Right cardiac atrium (tissue), 5 donors: ENCODE measurements around the gene VPS45. TPM values are rescaled to one million over a fixed set of nuclear protein-coding genes. Genes with fewer than 3 reads are reported as not detected.

Experiments
- ATAC-seq, 2 donors: fragments of 200-7000 bp; cut with Tn5 transposase; one replicate each; pipeline versions ENCODE4 v1.8.0 to v1.9.1; 2020; ENCODE audit warnings: moderate library complexity in 2 of 2, mild to moderate bottlenecking in 1 of 2
- DNase-seq, 3 donors: peaks; one replicate each; pipeline ENCODE4 v3.0.0-alpha.2; 2020
- H3K27ac ChIP-seq: one replicate; pipeline ENCODE4 v1.5.1; 2013; ENCODE audit warnings: mild to moderate bottlenecking, low read length, control low read depth, moderate library complexity
- H3K27me3 ChIP-seq: one replicate; pipeline ENCODE4 v1.6.1; 2013; ENCODE audit not compliant: control insufficient read depth, insufficient read depth
- H3K4me1 ChIP-seq: one replicate; pipeline ENCODE4 v1.6.1; 2013; ENCODE audit warnings: low read length; ENCODE audit not compliant: control insufficient read depth, insufficient read depth
- H3K4me3 ChIP-seq: one replicate; pipeline ENCODE4 v1.5.1; 2013; ENCODE audit warnings: low read length, control low read depth
- H3K9me3 ChIP-seq: one replicate; pipeline ENCODE4 v1.6.1; 2013; ENCODE audit warnings: low read length; ENCODE audit not compliant: control insufficient read depth
- WGBS: extraction: QIAGEN DNeasy Blood & Tissue Kit; methylation state at CpG from one replicate; pipeline ENCODE4 v1.1.7; 2013; 5-methylcytosine and 5-hydroxymethylcytosine counted together
- intact Hi-C, 4 donors: fragments of 100-400 bp; cut with DNase I; formaldehyde crosslinking; loops; one replicate each; pipeline versions ENCODE4 v1.11.0 to v1.14.0; 2022 to 2023
- polyA plus RNA-seq: library from polyadenylated mRNA; stranded (reverse); fragments of 200-250 nt; gene quantifications from one replicate; pipeline ENCODE4 v1.2.3, GENCODE V29; 2013
- total RNA-seq, 4 donors: library from RNA; stranded (reverse); fragmentation: NEBNext Ultra II Directional; extraction: Animal tissue kit (Norgen Biotek cat#: 25700); gene quantifications; one replicate each; pipeline ENCODE4 v1.2.1, GENCODE V29; 2021
- donor health status: healthy with polysubstance abuse.
- donor health status: DM: no; HTN: yes; CAD: no.
- donor health status: DM: no; HTN: no; CAD: no.
- donor health status: DM: no; HTN: yes; CAD: no; lungs with severe emphysema.
- donor health status: DM: yes; HTN: yes; CAD: no.

The VPS45 gene
- total and polyA plus RNA-seq, 5 donors: 40.0 to 54.3 (median 47.3) TPM

- intact Hi-C loops: no loop called here
- no peaks in the 10 kb centered on the region for H3K9me3 ChIP-seq
- no peak for DNase-seq
- ATAC-seq: no peak
- WGBS: 38% methylated on average over 8 of the region's 8 CpGs
- no peaks in the 10 kb centered on the region for H3K27me3 ChIP-seq
- H3K4me1 ChIP-seq: peaks cover 10% of the 10 kb centered on the region
- peak overlapping the region; percentile 73 for H3K27ac ChIP-seq
- peak overlapping the region; percentile 97 for H3K4me3 ChIP-seq
Measured at GRCh38 chr1:150148837-150149270, 81.3 kb downstream of the VPS45 start.

GRCh38 chr1:150149271-150150132, 81.9 kb downstream of the VPS45 start, which contains the start of gene PLEKHO1:
Gene PLEKHO1 (plus strand): TSS chr1:150149916. CDS start chr1:150150258, 342 bp downstream.
- no peaks in the 10 kb centered on the region for H3K27me3 ChIP-seq
- H3K9me3 ChIP-seq: no peaks in the 10 kb centered on the region
- under 1% methylated on average over 88 of the region's 89 CpGs for WGBS
- DNase-seq (peak; percentile 88 to 95 (median 94)), ATAC-seq (peak; percentile 81 to 84)
- intact Hi-C loops: loop anchor here in 1 of 4 donors (10.0 kb wide), 1 partner anchor 55 kb away; no protein-coding TSS in a partner anchor
- peaks cover 12% of the 10 kb centered on the region for H3K4me1 ChIP-seq
- peak within 1 kb of the TSS; percentile 97 for H3K4me3 ChIP-seq
- H3K27ac ChIP-seq: peak within 1 kb of the TSS; percentile 73

GRCh38 chr1:150150133-150151021, 82.8 kb downstream of the VPS45 start:
- WGBS: under 1% methylated on average over 114 of the region's 114 CpGs
- peak overlapping the region; percentile 73 for H3K27ac ChIP-seq
- H3K9me3 ChIP-seq: no peaks in the 10 kb centered on the region
- no peaks in the 10 kb centered on the region for H3K27me3 ChIP-seq
- DNase-seq (peak; percentile 39 to 75 (median 72)), ATAC-seq (peak in 1 of 2 donors; percentile 7)
- peaks cover 12% of the 10 kb centered on the region for H3K4me1 ChIP-seq
- peak overlapping the region; percentile 97 for H3K4me3 ChIP-seq
- intact Hi-C loops: loop anchor here in 1 of 4 donors (10.0 kb wide), 1 partner anchor 56 kb away; no protein-coding TSS in a partner anchor

- 18% methylated on average over 15 of the region's 15 CpGs for WGBS
- no peaks in the 10 kb centered on the region for H3K27me3 ChIP-seq
- H3K4me1 ChIP-seq: peaks cover 12% of the 10 kb centered on the region
- DNase-seq (peak in 1 of 3 donors; percentile 59), ATAC-seq (peak in 1 of 2 donors; percentile 13)
- peak overlapping the region; percentile 97 for H3K4me3 ChIP-seq
- intact Hi-C loops: loop anchor here in 1 of 4 donors (10.0 kb wide), 1 partner anchor 57 kb away; no protein-coding TSS in a partner anchor
- H3K9me3 ChIP-seq: no peaks in the 10 kb centered on the region
- H3K27ac ChIP-seq: peak overlapping the region; percentile 73
Measured at GRCh38 chr1:150151291-150152181, 84.0 kb downstream of the VPS45 start.

GRCh38 chr1:150152182-150152536, 84.6 kb downstream of the VPS45 start:
- DNase-seq: no peak
- H3K27me3 ChIP-seq: no peaks in the 10 kb centered on the region
- H3K4me3 ChIP-seq: peak overlapping the region; percentile 97
- no peak for ATAC-seq
- intact Hi-C loops: loop anchor here in 1 of 4 donors (10.0 kb wide), 1 partner anchor 57 kb away; no protein-coding TSS in a partner anchor
- peak overlapping the region; percentile 46 for H3K27ac ChIP-seq
- peaks cover 12% of the 10 kb centered on the region for H3K4me1 ChIP-seq
- no peaks in the 10 kb centered on the region for H3K9me3 ChIP-seq
- 61% methylated on average over 2 of the region's 2 CpGs for WGBS

- Histone ChIP-seq H3K4me1 (peaks cover 12% of the 10 kb centered on the region), H3K4me3 (no peak overlapping the region), H3K9me3 (no peaks in the 10 kb centered on the region), H3K27me3 (no peaks in the 10 kb centered on the region), H3K27ac (peak overlapping the region; percentile 28)
- DNase-seq: no peak
- peak; percentile 24 to 66 for ATAC-seq
- intact Hi-C loops: loop anchor here in 1 of 4 donors (10.0 kb wide), 1 partner anchor 58 kb away; no protein-coding TSS in a partner anchor
- 66% methylated on average over 8 of the region's 8 CpGs for WGBS
Measured at GRCh38 chr1:150152772-150153456, 85.3 kb downstream of the VPS45 start.

- H3K27ac ChIP-seq: peak overlapping the region; percentile 14
- intact Hi-C loops: loop anchor here in 1 of 4 donors (10.0 kb wide), 1 partner anchor 59 kb away; no protein-coding TSS in a partner anchor
- no peak for DNase-seq
- H3K27me3 ChIP-seq: no peaks in the 10 kb centered on the region
- ATAC-seq: peak in 1 of 2 donors; percentile 47
- H3K4me1 ChIP-seq: peaks cover 12% of the 10 kb centered on the region
- 39% methylated on average over 4 of the region's 4 CpGs for WGBS
- no peaks in the 10 kb centered on the region for H3K9me3 ChIP-seq
- no peak overlapping the region for H3K4me3 ChIP-seq
Measured at GRCh38 chr1:150154143-150154542, 86.6 kb downstream of the VPS45 start.

- H3K4me1 ChIP-seq: peaks cover 12% of the 10 kb centered on the region
- no peak overlapping the region for H3K4me3 ChIP-seq
- no peaks in the 10 kb centered on the region for H3K27me3 ChIP-seq
- intact Hi-C loops: loop anchor here in 1 of 4 donors (10.0 kb wide), 1 partner anchor 61 kb away; no protein-coding TSS in a partner anchor
- H3K9me3 ChIP-seq: no peaks in the 10 kb centered on the region
- DNase-seq (no peak), ATAC-seq (no peak)
- H3K27ac ChIP-seq: no peak overlapping the region
- 90% methylated on average over 13 of the region's 13 CpGs for WGBS
Measured at GRCh38 chr1:150155413-150156071, 88.0 kb downstream of the VPS45 start.
